Subcutaneous adipose tissue (tissue), 4 donors: Measurements from ENCODE around the gene HES5. TPM values are rescaled to one million over a fixed set of nuclear protein-coding genes. Genes with fewer than 3 reads are reported as not detected.

Experiments
- CTCF ChIP-seq: fragments of 450-650 bp; IDR thresholded peaks from one replicate; pipeline ENCODE4 v1.5.1; 2016; ENCODE audit warnings: low read depth, mild to moderate bottlenecking, control low read depth, antibody characterized with exemption, moderate library complexity
- total RNA-seq, 4 donors: library from RNA; depleted of rRNA; stranded (reverse); fragments of >200 nt; gene quantifications; one replicate each; pipeline ENCODE4 v1.1.0, GENCODE V29; 2016

HES5 gene
- total RNA-seq, 4 donors from 2014 or later = 0.57 TPM; not detected in 3

GRCh38 chr1:2533365-2533764 is 3.3 kb upstream of the HES5 start:
- no peak for TF ChIP-seq CTCF

GRCh38 chr1:2532485-2533160 is 2.6 kb upstream of the HES5 start:
- no peak for TF ChIP-seq CTCF

GRCh38 chr1:2530513-2531361 is 674 bp upstream of the HES5 start:
- TF ChIP-seq CTCF = no peak

- no peak for TF ChIP-seq CTCF
These were observed 888 bp downstream of the HES5 start for GRCh38 chr1:2528966-2529783.

DNA sequence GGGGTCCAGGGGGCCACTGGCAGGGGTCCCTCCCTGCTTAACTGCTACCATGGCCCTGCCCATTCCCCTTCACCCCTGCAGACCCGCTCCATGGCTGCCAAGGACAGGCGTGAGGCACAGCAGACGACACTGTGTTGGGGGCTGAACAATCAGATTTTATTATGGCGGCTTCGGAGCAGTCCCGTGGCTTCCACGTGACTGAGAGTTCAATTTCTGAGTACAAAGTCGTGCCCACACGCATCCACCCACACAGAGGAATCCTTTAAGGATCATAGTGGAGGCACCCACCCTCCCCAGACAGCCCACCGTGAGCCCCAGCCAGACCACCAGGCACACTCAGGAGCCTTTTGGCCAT is 1.5 kb downstream of the HES5 start:
- no peak for TF ChIP-seq CTCF

- no peak for TF ChIP-seq CTCF
These were observed 2.0 kb downstream of the HES5 start for GRCh38 chr1:2528016-2528415.

DNA sequence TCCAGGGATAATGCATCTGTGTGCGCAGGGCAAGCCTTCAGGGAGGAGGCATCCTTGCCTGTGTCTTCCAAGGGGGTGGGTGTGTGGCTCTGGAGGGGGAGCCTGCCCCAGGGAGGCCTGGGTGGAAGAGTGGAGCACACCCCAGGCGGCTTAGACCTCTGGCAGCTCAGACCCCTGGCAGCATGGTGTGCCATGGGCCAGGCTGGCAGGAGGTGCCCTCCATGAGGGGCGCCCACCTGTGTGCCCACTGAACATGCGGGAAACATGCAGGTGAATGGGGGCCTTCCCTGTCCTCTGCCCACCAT is 2.6 kb downstream of the HES5 start:
- TF ChIP-seq CTCF = no peak
